Peyer's patch (tissue), 4 donors: Measurements from ENCODE around the gene PCMT1.

Experiments used
- CTCF ChIP-seq, 6 experiments: fragments of 450-650 bp in 4 of 6; fragments of 200-600 bp in 2 of 6; sonication (generic) in 1 of 6; IDR thresholded peaks; one replicate each; pipeline ENCODE4 v1.5.1; 2017 to 2019; ENCODE audit warnings: antibody characterized with exemption in 6 of 6, mild to moderate bottlenecking in 3 of 6, moderate library complexity in 1 of 6
- POLR2A ChIP-seq, 2 donors: fragments of 450-650 bp; IDR thresholded peaks; one replicate each; pipeline ENCODE4 v1.5.1; 2017; ENCODE audit warnings: antibody characterized with exemption in 2 of 2, mild to moderate bottlenecking in 2 of 2, moderate library complexity in 2 of 2

- TF ChIP-seq POLR2A (IDR thresholded peaks at IDR 0.05) = no peak
- no peak for TF ChIP-seq CTCF (IDR thresholded peaks at IDR 0.05)
Observed at GRCh38 chr6:149833651-149834050, 84.1 kb downstream of the PCMT1 start.
